Epithelial cell of esophagus (primary cell): ENCODE data around the gene DIP2C.
"Not testable (repeated sequence)": the region's sequence is repeated elsewhere in the genome, so short reads cannot be mapped to it uniquely, and the experiment has no call there.

ENCODE experiments used
- DNase-seq: peaks from one replicate; pipeline ENCODE4 v3.0.0; 2010; ENCODE audit warnings: low read depth
- H3K4me3 ChIP-seq: 2 replicates; pipeline ENCODE4 v1.5.1; 2011; ENCODE audit warnings: mild to moderate bottlenecking, low read length, control low read depth
- CTCF ChIP-seq: IDR thresholded peaks from 2 replicates; pipeline ENCODE4 v1.5.1; 2011; ENCODE audit warnings: low read depth, mild to moderate bottlenecking, low read length, control low read depth, inconsistent platforms; ENCODE audit not compliant: insufficient read depth; ENCODE audit errors: missing control alignments

Gene DIP2C

GRCh38 chr10:482848-483247, 206.6 kb downstream of the DIP2C start:
- TF ChIP-seq CTCF, result no peak
- no peak for DNase-seq
- H3K4me3 ChIP-seq, result no peak overlapping the region

- DNase-seq, result no peak
- TF ChIP-seq CTCF, result no peak
- no peak overlapping the region for H3K4me3 ChIP-seq
Measured at GRCh38 chr10:482051-482501, 207.4 kb downstream of the DIP2C start.

DNA sequence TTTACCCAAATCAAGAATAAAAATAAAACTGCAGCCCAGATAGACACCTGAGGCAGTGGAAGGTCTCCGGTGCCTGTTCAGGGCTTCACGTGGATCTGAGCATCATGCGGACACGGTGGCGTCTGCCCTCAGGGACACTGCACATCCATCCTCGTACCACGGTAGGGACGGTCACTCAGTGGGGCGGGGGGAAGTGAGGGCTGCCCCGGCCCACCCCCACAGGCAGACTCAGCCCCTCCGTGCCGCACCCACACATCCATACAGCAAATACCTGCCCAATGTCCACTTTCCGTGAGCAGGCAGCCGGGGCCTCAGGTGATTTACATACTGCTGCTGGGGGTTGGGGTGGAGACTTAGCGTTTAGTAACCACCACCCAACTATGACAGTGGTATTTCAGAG, 207.8 kb downstream of the DIP2C start:
- H3K4me3 ChIP-seq, result no peak overlapping the region
- no peak for DNase-seq
- TF ChIP-seq CTCF, result no peak

DNA sequence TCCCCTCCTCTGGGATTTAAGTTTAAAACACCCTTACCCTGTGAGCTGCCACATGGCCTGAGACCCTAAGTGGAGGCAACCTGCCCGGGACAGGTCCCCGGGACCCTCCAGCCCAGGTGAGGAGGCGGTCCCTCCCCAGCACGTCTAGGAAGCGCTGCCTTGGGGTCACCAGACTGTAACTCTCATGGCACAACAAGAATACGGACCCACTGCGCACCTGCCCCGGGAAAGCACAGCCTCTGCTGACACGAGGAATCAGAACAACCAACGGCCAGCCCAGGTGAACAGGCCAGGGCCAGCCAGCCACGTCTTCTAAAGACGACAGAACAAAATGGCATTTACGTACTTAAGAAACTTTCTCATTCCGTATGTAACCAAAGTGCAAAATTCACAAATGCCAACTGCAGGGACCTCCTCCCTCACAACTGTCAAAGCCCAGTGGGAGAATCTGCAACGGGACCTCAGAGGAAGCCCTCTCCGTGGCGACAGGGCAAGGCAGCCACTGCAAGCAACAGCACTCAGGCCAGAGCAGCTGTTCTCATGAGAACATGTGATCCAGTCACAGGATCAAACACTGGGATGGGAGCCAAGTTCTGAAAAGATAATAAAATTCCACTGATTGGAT, 208.4 kb downstream of the DIP2C start:
- no peak overlapping the region for H3K4me3 ChIP-seq
- no peak for DNase-seq
- TF ChIP-seq CTCF, result no peak

GRCh38 chr10:480498-480927, 209.0 kb downstream of the DIP2C start:
- H3K4me3 ChIP-seq, result no peak overlapping the region
- no peak for TF ChIP-seq CTCF
- DNase-seq, result no peak

GRCh38 chr10:479706-480497, 209.6 kb downstream of the DIP2C start:
- not testable (repeated sequence) for H3K4me3 ChIP-seq, DNase-seq

DNA sequence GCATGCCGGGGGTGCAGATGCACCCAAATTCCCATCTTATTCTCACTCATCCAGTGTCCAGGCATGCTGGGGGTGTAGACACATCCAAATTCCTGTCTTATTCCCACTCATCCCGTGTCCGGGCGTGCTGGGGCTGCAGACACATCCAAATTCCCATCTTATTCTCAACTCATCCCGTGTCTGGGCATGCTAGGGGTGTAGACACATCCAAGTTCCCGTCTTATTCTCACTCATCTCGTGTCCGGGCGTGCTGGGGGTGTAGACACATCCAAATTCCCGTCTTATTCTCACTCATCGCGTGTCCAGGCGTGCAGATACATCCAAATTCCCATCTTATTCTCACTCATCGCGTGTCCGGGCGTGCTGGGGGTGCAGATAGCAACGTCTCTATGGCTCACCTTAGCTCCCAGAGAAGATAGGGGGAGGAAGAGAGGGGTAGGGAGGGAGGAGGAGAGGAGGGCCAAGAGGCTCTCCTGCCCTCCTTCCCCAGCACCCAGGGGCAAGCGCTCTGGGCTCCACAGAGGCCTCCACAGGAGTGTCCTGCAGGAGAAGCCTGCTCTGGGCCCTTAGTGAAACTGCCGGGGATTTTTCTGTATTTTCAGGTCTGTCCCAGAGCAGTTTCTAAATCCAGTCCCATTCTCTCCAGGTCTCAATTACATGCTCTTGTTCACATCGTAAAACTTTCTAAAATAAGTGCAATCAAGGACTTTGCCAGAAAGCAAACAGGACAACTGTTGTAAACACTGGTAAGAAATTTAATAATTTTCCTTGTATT, 210.8 kb downstream of the DIP2C start:
- TF ChIP-seq CTCF, result no peak
- peak; percentile 78 for DNase-seq

More for the DNA sequence above, 210.8 kb downstream of the DIP2C start:
- H3K4me3 ChIP-seq, result no peak overlapping the region
